Activated naive CD8-positive, alpha-beta T cell treated with anti-CD3 and anti-CD28 coated beads, Interleukin-2, amount 50 U/mL, for 16 hours (primary cell): Measurements from ENCODE around the gene DYNC1LI1.
"Not testable (repeated sequence)": the region's sequence is repeated elsewhere in the genome, so short reads cannot be mapped to it uniquely, and the experiment has no call there.

Experiments
- DNase-seq: peaks from one replicate; pipeline ENCODE4 v3.0.0-alpha.2; 2020; ENCODE audit warnings: low read depth, low spot score

DYNC1LI1 gene

GRCh38 chr3:32531010-32531647 is 39.5 kb downstream of the DYNC1LI1 start:
- DNase-seq, result no peak

DNA sequence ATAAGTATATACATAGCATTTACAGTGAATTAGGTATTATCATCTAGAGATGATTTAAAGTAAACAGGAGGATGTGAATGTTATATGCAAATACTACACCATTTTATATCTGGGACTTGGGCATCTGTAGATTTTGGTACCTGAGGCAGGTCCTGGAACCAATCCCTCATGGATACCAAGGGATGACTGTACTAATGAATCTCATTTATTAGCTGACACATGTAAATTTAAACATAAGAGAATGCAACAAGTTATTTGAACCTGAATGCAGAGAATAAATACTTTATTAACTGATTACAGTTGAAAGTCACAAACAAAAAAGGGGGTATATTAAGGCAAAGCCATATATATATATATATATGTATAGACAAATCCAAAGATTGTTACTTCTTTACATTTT is 44.9 kb downstream of the DYNC1LI1 start:
- no peak for DNase-seq

DNA sequence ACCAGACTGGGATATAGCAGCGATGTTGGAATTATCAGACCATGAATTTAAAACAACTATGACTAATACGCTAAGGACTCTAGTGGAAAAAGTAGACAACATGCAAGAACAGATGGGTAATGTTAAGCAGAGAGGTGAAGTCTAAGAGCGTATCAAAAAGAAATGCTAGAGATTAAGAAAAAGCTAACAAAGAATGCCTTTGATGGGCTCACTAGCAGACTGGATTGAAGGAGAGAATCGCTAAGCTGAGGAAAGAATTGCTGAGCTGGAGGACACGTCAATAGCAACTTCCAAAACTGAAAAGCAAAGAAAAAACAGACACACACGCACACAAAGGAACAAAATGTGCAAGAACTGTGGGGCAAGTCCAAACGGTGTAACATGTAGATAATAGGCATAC is 48.0 kb downstream of the DYNC1LI1 start:
- DNase-seq, result no peak

DNA sequence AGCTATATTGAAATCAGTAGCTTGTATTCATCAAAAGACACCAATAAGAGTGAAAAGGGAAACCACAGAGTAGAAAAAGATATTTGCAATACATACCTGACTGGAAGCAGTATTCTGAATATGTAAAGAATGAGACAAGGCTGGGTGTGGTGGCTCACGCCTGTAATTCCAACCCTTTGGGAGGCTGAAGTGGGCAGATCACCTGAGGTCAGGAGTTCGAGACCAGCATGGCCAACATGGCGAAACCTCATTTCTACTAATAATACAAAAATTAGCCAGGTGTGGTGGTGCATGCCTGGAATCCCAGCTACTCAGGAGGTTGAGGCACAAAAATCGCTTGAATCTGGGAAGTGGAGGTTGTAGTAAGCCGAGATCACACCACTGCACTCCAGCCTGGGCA is 51.7 kb downstream of the DYNC1LI1 start:
- not testable (repeated sequence) for DNase-seq

DNA sequence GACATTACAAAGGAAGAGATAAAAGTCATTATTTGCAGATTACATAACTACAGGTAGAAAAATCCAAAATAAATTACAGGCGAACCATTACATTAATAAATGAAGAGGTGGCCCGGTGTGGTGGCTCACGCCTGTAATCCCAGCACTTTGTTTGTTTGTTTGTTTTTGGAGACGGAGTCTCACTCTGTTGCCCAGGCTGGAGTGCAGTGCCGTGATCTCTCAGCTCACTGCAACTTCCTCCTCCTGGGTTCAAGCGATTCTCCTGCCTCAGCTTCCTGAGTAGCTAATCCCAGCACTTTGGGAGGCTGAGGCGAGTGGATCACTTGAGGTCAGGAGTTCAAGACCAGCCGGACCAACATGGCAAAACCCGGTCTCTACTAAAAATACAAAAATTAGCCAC is 53.9 kb downstream of the DYNC1LI1 start:
- DNase-seq, result not testable (repeated sequence)

DNA sequence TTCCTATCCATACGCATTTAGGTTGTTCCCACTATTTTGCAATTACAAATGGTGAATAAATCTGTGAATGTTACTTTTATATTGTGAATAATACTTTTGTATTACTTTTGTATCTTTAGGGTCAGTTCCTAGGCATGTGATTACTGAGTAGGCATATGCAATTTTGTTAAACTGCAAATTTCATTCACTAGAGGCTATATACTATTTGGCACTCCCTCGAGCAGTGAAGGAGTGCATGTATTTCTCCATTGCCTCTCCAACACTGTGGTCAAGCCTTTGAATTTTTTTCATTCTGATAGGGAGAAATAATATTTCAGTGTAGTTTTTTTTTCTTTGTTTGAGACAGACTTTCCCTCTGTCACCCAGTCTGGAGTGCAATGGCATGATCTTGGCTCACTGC is 59.7 kb downstream of the DYNC1LI1 start:
- DNase-seq, result no peak

DNA sequence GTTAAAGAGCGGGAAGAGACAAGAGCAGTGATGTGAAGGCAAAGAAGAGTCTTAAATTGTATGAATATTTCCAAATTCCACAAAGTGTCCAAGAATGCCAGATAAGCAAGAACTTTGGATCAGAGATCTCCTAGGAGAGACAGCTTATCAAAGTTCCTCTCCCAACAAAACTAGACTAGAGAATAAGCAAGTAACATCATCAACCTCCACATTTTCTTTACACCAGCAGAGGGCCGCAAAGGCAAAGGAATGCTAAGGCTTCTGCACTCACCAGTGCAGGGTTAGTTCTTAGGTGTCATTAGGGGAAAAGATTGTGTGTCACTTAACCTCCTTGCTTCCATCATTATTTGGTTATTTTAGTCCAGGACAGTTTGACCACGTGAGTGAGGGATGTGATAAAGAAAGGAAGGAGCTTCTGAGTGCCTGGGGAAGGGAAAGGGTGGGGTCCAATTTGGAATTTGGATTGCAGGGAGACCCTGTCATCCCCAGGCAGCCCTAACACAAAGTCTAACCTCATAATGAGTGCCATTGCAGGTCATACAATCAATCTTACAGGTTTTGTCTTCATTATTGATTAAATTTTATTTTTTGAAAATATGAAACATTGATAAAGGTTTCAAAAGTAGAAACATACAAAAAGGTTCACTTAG is 60.5 kb downstream of the DYNC1LI1 start:
- peak; percentile 11 for DNase-seq

DNA sequence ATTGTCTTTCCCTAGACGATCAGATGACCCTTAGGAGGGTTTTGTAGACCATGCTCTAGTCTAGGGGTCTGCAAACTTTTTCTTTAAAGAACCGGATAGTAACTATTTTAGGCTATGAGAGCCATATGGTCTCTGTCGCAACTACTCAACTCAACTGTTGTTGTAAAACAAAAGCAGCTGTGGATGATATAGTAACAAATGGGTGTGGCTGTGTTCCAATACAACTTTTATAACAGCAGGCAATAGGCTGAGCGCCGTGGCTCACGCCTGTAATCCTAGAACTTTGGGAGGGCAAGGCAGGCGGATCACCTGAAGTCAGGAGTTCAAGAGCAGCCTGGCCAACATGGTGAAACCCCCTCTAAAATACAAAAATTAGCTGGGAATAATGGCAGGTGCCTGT is 61.9 kb downstream of the DYNC1LI1 start:
- DNase-seq, result no peak

- DNase-seq, result no peak
Observed at GRCh38 chr3:32506466-32506865, 64.2 kb downstream of the DYNC1LI1 start.

GRCh38 chr3:32502946-32503286 is 67.7 kb downstream of the DYNC1LI1 start:
- no peak for DNase-seq

- peak; percentile 39 for DNase-seq
Observed at GRCh38 chr3:32502118-32502945, 68.3 kb downstream of the DYNC1LI1 start, which contains the start of gene CMTM6. Gene CMTM6, minus strand, starts transcription at chr3:32502852. Its CDS starts 107 bp downstream, at chr3:32502745.

DNA sequence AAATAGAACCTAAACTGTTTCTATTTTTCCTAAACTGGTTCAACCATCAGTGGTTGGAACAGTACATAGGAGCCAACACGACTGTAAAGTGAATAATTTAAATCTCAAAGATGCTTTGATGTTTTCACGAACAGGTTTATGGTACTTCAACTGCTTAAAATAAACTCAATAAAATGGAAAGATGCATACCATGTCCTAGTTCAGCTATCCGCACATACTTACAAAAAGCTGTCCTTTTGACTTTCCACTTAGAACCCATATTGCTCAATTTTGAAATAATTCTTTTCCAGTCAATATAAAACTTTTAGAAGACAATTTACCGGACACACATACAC is 68.9 kb downstream of the DYNC1LI1 start:
- no peak for DNase-seq

- DNase-seq, result no peak
Observed at GRCh38 chr3:32500880-32501782, 69.5 kb downstream of the DYNC1LI1 start.

DNA sequence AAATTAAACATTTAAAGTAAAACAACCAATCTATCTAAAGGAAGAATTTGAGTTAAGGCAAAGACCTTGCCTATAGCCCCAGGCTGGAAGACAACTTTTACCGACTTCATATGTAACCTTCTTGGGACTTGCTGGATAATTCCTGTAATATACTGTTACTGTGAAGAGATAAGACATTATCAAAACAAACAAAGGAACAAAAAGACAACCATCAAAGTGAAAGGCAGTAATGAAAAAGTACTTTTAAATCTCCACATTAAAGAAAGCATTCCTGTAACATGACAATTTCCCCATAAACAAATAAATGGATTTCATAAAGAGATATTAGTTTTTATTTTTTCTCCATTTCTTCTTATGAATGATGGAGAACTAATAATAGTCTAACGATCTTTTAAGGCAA is 70.4 kb downstream of the DYNC1LI1 start:
- no peak for DNase-seq

- DNase-seq, result no peak
Observed at GRCh38 chr3:32499585-32499984, 71.1 kb downstream of the DYNC1LI1 start.

- no peak for DNase-seq
Observed at GRCh38 chr3:32498992-32499391, 71.7 kb downstream of the DYNC1LI1 start.

DNA sequence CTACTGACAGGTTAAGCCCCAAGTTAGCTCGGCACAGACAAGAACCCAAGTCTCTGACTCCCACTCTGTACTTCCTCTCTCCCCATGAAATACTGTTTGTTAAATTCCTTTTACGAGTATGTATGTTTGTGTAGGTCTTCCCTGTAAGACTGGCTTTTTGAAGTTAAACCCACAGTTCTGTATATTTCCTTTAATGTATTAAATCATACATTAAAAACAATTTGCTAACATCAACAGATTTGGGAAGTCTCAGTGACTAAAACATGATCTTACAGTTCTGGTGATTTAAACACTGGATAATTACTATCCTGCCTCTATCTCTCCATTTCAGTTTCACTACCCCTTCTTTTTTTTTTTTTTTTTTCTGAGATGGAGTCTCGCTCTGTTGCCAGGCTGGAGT is 72.4 kb downstream of the DYNC1LI1 start:
- DNase-seq, result no peak

- no peak for DNase-seq
Observed at GRCh38 chr3:32495609-32496008, 75.0 kb downstream of the DYNC1LI1 start.

GRCh38 chr3:32495085-32495484 is 75.6 kb downstream of the DYNC1LI1 start:
- no peak for DNase-seq

GRCh38 chr3:32493437-32494414 is 76.9 kb downstream of the DYNC1LI1 start:
- no peak for DNase-seq
